Measurements from ENCODE around the gene MEP1B.

DNA sequence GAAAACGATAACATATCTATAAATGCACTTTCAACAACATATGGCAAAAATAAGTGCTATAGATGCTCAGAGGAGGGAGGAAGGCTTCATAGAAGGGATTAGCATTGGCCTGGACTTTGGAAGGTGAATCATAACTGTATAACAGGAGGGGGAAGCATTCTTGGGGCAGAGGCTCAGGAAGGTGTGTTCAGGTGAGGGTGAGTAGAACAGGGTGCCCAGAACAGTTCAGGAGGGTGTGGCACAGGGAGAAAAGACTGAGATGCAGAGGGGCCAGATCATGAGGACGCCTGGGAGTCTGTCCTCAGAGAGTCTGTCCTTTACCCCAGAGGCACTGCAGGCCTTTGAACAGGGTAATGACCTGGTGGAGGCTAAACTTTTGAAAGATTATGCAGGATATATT, 29.3 kb upstream of the MEP1B start:
- TF ChIP-seq, protein P1, sequence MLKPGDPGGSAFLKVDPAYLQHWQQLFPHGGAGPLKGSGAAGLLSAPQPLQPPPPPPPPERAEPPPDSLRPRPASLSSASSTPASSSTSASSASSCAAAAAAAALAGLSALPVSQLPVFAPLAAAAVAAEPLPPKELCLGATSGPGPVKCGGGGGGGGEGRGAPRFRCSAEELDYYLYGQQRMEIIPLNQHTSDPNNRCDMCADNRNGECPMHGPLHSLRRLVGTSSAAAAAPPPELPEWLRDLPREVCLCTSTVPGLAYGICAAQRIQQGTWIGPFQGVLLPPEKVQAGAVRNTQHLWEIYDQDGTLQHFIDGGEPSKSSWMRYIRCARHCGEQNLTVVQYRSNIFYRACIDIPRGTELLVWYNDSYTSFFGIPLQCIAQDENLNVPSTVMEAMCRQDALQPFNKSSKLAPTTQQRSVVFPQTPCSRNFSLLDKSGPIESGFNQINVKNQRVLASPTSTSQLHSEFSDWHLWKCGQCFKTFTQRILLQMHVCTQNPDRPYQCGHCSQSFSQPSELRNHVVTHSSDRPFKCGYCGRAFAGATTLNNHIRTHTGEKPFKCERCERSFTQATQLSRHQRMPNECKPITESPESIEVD (tag by site-specific recombination; IDR thresholded peaks at IDR 0.05), result no peak
- no peak for TF ChIP-seq TCF7L2 (IDR thresholded peaks at IDR 0.05; ENCODE audit: borderline replicate concordance, low read depth, low read length)
- TF ChIP-seq, protein P2, sequence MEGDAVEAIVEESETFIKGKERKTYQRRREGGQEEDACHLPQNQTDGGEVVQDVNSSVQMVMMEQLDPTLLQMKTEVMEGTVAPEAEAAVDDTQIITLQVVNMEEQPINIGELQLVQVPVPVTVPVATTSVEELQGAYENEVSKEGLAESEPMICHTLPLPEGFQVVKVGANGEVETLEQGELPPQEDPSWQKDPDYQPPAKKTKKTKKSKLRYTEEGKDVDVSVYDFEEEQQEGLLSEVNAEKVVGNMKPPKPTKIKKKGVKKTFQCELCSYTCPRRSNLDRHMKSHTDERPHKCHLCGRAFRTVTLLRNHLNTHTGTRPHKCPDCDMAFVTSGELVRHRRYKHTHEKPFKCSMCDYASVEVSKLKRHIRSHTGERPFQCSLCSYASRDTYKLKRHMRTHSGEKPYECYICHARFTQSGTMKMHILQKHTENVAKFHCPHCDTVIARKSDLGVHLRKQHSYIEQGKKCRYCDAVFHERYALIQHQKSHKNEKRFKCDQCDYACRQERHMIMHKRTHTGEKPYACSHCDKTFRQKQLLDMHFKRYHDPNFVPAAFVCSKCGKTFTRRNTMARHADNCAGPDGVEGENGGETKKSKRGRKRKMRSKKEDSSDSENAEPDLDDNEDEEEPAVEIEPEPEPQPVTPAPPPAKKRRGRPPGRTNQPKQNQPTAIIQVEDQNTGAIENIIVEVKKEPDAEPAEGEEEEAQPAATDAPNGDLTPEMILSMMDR (tag by site-specific recombination; IDR thresholded peaks at IDR 0.05), result no peak
- TF ChIP-seq, protein P3, sequence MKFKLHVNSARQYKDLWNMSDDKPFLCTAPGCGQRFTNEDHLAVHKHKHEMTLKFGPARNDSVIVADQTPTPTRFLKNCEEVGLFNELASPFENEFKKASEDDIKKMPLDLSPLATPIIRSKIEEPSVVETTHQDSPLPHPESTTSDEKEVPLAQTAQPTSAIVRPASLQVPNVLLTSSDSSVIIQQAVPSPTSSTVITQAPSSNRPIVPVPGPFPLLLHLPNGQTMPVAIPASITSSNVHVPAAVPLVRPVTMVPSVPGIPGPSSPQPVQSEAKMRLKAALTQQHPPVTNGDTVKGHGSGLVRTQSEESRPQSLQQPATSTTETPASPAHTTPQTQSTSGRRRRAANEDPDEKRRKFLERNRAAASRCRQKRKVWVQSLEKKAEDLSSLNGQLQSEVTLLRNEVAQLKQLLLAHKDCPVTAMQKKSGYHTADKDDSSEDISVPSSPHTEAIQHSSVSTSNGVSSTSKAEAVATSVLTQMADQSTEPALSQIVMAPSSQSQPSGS (tag by site-specific recombination; IDR thresholded peaks at IDR 0.05; ENCODE audit: low read depth), result no peak
- no peak for TF ChIP-seq ZNF121 (tag by site-specific recombination; IDR thresholded peaks at IDR 0.05)
- no peak for TF ChIP-seq ZNF776 (tag by site-specific recombination; IDR thresholded peaks at IDR 0.05; ENCODE audit: borderline replicate concordance)
- TF ChIP-seq, protein P4, sequence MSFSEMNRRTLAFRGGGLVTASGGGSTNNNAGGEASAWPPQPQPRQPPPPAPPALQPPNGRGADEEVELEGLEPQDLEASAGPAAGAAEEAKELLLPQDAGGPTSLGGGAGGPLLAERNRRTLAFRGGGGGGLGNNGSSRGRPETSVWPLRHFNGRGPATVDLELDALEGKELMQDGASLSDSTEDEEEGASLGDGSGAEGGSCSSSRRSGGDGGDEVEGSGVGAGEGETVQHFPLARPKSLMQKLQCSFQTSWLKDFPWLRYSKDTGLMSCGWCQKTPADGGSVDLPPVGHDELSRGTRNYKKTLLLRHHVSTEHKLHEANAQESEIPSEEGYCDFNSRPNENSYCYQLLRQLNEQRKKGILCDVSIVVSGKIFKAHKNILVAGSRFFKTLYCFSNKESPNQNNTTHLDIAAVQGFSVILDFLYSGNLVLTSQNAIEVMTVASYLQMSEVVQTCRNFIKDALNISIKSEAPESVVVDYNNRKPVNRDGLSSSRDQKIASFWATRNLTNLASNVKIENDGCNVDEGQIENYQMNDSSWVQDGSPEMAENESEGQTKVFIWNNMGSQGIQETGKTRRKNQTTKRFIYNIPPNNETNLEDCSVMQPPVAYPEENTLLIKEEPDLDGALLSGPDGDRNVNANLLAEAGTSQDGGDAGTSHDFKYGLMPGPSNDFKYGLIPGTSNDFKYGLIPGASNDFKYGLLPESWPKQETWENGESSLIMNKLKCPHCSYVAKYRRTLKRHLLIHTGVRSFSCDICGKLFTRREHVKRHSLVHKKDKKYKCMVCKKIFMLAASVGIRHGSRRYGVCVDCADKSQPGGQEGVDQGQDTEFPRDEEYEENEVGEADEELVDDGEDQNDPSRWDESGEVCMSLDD (tag by site-specific recombination; IDR thresholded peaks at IDR 0.05), result no peak
- TF ChIP-seq ZBTB1 (tag by site-specific recombination; IDR thresholded peaks at IDR 0.05), result no peak
- no peak for TF ChIP-seq ZNF530 (tag by site-specific recombination; IDR thresholded peaks at IDR 0.05; ENCODE audit: low read depth)
- TF ChIP-seq KLF1 (tag by site-specific recombination; IDR thresholded peaks at IDR 0.05), result no peak

Data from HEK293 (cell line).